ENCODE measurements around the gene FOXN1.

GRCh38 chr17:28495635-28496034 is 10.5 kb upstream of the FOXN1 start:
- TF ChIP-seq CTCF (IDR thresholded peaks at IDR 0.05) (no peak), POLR2A (IDR thresholded peaks at IDR 0.05) (no peak), POLR2AphosphoS5 (IDR thresholded peaks at IDR 0.05) (no peak)

All from transverse colon (tissue), 4 donors.